ENCODE measurements around the gene TNIP1. TPM values are rescaled to one million over a fixed set of nuclear protein-coding genes. Genes with fewer than 3 reads are reported as not detected.

TNIP1 gene
- polyA plus RNA-seq, 5 donors = 53.9 to 84.8 (median 79.3) TPM

GRCh38 chr5:151025250-151025606 lies 55.6 kb downstream of the TNIP1 start:
- DNase-seq = no peak

DNA sequence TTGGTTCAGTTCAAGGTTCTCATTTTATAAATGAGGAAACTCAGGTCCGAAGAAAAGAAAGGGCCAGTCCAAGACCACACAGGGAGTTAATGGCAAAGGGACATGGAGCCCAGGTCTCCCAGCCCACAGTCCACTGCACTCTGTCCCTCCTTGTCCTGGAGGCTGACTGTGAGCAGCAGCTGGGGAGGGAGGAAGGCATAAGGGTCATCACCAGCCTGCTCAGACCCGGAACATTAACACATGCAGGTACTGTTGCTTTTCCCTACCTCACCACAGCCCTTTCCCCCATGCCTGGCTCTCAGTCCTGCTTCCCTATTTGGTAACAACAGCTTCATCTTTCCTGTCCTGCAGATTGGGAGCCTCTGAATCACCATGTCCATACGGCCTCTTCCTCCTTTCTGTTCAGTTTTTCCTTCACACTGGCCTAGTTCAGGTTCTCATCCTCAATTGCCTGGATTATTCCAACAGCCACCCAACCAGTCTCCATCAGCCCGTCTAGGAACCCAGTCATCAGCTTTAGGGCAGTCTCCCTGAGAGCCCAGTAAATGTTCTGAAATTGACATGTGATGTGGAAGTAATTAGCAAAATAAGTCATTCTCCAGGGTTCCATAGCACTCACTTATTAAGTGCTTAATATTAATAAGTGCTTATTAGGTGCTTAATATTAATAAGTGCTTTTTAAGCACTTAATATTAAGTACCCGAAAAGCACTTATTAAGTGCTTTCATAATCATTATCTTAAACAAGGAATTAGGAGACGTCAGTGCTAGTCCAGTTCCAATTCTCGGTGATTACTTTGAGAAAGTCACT lies 56.2 kb downstream of the TNIP1 start:
- DNase-seq = no peak

DNA sequence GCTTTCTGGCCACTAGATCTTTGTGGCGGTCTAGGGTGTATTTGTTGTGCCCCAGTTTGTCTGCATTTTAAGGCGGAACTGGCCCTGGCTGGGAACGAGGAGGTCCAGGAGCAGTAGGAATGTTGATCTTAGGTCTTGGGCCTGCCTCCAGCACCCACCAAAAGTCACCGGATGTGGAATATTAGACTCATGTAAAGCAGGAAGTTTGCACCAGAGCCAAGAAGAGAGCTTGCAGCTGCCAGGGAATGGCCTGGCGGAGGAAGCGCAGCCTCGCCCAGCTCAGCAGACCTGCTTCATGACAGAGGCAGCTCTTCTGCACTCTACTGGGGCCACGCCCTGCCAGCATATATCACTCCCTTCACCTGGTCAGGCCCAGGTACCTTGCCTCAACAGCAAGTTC lies 57.2 kb downstream of the TNIP1 start:
- DNase-seq = no peak

DNA sequence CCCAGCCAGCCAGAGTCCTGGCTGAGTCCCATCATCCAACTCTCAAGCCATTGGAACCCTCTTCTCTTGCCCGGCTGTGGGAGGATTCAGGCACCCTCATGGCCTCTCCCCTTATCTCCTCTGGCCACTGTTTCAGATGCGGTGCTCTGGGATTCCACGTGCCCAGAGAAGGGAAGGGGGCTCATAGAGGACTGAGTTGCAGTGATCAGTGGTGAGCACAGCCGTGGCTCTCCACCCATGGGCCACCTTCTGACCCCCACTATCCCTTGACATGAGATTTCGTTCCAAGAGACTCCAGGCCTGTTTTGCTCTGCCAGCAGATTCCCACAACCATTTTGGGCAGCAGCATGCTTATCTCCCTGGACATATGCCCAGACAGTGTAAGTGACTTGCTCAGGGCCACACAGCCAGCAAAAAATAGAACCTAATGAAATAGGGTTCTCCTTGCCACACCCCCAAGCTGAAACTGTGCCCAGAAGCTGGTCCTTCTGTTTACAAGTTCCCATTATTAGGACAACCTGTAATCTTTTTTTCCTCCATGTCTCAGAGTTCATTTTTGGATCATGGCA lies 57.7 kb downstream of the TNIP1 start:
- DNase-seq = no peak

- DNase-seq = no peak
Measured at GRCh38 chr5:151022511-151023018, 58.3 kb downstream of the TNIP1 start.

DNA sequence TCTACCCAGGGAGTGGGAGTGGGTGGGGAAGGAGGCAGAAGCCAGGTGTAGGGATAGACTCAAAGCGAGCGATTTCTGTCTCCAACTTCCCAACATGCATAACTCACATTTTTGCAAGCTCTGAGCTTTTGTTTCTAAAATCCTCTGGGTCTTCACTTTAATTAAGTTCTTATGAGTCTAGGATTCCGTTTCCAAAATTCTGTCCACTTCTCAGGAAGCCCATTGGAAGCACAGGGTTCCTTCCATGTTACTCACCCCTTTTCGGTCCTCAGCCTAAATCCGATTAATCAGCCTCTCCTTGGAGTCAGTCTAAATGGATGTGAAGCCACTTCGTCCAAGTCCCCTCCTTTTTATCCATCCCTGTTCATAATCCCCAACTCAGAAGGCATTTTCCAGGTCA lies 59.1 kb downstream of the TNIP1 start:
- DNase-seq = no peak

DNA sequence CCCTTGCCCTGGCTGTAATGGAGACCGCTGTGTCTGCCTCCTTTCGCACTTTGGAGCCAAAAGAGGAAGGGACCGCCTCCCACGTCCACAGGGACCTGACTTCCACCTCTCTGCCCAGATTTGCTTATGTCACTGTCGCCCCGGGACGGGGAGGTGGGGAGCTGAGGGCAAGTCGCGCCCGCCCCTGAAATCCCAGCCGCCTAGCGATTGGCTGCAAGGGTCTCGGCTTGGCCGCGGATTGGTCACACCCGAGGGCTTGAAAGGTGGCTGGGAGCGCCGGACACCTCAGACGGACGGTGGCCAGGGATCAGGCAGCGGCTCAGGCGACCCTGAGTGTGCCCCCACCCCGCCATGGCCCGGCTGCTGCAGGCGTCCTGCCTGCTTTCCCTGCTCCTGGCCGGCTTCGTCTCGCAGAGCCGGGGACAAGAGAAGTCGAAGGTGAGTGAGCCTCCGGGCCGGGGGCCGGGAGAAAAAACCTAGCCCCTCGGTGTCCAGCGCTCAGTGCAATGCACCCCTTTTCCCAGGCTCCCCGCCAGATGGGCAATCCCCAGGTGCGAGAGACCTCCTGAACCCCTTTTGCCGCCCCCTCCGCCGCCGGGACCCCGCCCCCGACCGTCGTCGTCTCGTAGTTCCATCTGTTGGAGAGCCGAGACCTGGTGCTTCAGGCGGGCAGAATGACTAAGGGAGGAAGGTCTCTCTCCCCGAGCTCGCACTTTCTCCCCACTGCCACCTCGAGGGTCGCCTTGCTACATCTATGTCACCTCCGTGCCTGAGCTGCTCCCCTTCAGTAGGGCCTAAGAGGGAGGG lies 60.3 kb downstream of the TNIP1 start, which contains the start of gene GPX3:
TSS of gene GPX3 (plus strand) at position 288 of the 807 bp plus-strand sequence. CDS start at position 352, 64 bp downstream.
- peak; percentile 55 to 56 for DNase-seq

DNA sequence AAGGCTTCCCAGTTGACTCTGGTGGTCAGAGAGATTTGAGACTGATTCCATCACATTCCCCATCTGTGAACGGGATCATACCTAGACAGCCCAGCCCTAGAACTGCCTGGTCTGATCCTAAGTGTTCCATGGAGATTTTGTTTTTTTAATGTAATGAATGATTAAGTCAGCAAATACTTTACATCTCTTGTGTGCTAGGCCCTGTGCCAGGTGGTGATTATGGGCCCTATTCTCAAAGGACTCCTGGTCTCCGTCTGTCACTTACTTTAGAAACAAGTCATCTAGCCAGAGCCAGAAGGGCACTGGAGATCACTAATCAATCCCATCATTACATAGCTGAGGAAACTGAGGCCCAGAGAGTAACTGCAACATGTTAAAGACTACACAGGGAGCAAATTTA lies 61.5 kb downstream of the TNIP1 start:
- DNase-seq = no peak

GRCh38 chr5:151018846-151019245 lies 62.0 kb downstream of the TNIP1 start:
- DNase-seq = no peak

- DNase-seq = no peak
Measured at GRCh38 chr5:151017897-151018296, 62.9 kb downstream of the TNIP1 start.

- no peak for DNase-seq
Measured at GRCh38 chr5:151016700-151017099, 64.1 kb downstream of the TNIP1 start.

DNA sequence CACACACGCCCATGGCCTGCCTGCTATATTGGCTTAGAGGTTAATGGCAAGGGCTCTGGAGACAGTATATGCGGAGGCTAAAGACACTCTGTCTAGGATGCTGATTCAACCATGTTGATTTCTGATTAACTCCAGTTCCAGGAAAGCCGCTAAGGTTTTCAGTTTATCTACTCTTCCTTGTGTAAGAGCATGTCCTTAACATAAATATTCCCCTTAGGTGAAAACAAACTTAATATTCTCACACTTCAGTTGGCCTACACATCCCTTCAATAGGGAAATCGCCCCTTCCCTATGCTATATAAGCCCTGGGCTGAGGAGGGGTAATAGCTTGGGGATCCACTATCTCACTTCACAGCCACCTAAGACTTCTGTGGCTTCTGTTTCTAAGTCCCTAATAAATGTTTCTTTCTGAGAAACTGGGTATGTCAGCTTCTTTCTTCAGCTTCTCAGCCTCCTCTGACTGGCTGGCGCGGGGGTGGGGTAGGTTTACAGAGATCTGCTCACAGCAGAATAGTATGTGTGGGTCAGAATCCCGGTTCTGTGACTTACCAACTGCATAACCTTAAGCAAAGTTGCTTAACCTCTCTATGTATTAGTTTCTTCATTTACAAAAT lies 64.8 kb downstream of the TNIP1 start:
- no peak for DNase-seq

DNA sequence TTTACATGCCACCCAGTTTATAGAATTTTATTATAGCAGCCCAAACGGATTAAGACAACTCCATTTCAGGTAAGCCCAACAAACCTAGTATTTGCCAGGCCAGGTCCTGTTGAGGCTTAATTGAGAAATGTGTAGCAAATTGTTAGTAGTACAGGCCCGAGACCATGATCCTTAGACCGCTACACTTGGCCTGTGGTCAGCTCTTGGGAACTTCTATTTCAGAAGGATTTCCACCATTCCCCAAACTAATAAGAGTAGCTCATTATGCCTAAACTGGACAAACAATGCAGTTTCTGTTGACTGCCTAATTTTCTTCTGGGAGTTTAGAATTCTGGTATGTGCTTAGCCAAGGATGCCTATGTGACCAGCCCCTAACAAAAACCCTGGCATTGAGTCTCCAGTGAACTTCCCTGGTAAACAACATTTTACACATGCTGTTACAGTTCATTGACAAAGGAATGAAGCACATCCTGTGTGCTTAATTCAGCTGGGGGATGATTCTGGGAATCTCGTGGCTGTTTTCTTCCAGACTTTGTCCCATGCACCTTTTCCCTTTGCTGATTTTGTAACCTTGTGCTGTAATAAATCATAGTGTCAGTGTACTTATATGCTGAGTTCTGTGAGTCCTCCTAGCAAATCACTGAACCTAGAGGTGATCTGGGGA lies 66.0 kb downstream of the TNIP1 start:
- no peak for DNase-seq

GRCh38 chr5:151012862-151013261 lies 68.0 kb downstream of the TNIP1 start:
- no peak for DNase-seq

DNA sequence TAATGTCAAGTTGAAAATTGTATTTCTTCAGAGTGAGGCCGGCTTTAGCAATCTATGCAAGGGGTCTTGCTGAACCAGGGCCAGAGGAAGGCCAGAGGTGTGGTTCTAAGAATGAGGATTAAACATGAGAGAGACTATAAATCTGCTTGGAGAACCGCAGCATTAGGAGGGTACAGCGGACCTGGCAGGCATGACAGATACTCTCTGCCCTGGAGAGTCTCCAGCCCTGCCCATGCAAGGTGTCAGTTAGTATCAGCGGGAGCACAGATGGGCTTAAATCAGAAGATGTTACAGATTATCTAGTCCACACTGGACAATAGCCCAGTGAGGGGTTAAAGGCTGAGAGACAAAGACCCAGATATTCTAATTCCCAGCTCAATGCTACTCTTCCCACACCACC lies 71.9 kb downstream of the TNIP1 start:
- no peak for DNase-seq

- no peak for DNase-seq
Measured at GRCh38 chr5:151008210-151008491, 72.7 kb downstream of the TNIP1 start.

GRCh38 chr5:151007430-151008209 lies 73.2 kb downstream of the TNIP1 start:
- no peak for DNase-seq

DNA sequence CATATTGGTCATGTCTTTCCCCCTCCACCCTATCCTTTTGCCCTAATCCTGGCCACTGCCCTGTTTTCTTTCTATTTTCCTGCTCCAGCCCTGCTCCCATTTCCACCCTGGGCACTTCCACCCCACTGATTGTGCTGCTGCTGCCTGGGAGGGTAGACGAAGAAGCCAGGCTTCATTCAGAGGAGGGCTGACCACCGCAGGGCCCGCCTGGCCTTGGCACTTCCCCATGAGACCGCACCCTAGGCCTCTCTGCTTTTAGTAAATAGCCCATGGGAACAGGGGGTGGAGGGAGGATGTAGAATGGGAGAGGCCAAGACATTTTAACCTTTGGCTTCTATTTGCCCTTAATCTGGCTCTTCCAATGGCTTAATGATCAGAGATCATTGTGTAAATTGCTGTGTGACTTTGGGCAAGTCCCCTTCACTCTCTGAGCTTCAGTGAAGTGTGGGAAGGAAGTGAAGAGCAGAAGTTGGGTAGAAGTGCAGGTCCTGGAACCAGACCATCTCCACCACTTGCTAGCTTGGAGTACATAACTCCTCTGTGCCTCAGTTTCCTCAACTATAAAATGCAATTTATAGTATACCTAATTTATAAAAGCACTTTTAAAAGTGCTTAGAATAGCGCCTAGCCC lies 74.0 kb downstream of the TNIP1 start:
- no peak for DNase-seq

DNA sequence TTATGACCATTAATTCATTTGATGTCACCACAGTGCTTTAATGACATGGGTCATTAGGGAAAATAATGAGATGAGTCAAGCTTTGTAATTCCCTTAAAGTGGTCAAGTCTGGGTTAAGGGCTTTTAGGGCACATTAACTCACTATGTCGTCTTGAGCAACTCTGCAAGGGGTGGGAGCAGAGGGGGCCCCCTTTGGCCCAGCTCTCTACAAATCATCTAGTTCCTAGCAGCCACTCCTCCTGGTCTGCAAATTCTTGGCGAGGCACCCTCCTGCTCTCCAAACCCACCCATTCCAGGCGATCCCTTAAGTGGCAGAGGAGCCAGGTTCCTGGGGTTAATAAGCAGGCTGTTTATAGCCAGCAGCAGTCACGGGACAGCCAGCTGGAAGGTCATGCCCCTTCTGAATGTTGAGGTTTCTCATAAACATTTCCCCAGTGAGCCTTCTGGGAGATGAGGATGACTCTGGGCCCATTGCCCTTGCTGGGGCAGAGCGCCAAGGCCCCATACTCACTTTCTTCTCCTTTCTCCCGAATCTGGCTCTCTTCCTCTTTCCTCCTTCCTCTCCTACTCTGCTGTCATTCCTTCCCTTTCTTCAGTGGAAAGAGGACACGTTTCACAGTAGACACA lies 74.8 kb downstream of the TNIP1 start:
- DNase-seq = peak; percentile 92 to 94
